Daoy (cell line): Measurements from ENCODE around the gene FER. TPM values are rescaled to one million over a fixed set of nuclear protein-coding genes. Genes with fewer than 3 reads are reported as not detected.

Experiments used
- DNase-seq: peaks from one replicate; pipeline ENCODE4 v3.0.0-alpha.2; 2015; ENCODE audit warnings: low read depth
- total RNA-seq: library from RNA; depleted of rRNA; stranded (reverse); fragments of >200 nt; shearing (Covaris generic); gene quantifications from 2 replicates; pipeline ENCODE4 v1.2.3, GENCODE V29; 2014

Gene FER
- total RNA-seq, 1 experiment from 2014 or later: 21.0 TPM

DNA sequence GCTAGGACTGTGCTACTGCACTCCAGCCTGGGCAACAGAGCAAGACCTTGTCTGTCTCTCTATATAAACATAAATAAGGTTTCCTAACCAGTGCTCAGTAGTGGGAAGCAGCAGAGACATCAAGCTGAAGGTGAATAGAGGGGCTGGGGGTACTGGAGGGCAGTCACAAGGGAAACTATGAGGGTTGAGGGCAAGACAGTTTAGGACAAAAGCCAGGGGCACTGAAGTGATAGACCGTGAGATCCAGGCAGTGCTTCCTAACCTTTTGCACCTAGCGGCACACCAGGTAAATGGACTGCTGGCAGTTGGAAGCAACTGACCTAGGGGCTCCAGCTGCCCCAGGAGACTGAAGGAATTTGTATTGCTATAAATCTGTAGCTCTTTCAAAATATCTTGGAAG, 483.6 kb downstream of the FER start:
- no peak for DNase-seq

DNA sequence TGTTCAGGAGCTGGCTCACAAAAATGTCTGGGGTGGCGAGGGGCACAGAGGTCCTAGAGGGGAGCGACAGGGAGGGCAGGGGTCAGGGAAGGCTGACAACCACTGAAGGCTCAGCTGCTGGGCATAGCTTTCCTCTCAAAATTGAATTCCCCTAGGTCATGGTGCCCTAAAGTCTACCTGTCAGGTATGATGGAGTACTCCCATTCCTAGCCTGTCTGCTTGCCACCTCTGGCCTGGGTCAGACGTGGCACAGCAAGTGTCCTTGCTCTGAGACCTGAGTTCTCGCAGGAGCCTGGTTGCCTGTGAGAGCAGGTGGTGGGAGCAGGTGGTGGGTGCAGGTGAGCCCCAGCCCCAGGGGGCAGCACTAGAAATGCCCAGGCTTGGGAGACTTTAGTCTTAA, 486.7 kb downstream of the FER start:
- no peak for DNase-seq

DNA sequence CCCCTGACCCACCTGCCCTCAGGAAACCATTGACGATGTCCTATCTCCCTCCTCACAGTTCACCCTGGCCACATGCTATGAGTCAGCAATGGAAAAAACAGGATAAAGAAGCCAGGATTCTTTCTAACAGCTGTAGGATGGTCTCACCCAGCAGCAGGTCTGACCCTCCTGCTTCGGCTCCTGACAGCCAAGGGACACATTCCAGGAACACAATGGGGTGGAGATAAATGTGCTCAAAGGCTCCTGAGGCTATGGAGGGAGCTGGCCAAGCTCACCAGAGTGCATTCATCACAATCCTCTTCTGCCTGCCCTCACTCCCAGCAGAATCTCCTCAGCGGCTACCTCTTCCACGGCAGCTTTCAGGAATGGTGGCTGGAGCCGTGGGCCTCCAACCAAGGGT, 491.8 kb downstream of the FER start:
- DNase-seq: no peak

DNA sequence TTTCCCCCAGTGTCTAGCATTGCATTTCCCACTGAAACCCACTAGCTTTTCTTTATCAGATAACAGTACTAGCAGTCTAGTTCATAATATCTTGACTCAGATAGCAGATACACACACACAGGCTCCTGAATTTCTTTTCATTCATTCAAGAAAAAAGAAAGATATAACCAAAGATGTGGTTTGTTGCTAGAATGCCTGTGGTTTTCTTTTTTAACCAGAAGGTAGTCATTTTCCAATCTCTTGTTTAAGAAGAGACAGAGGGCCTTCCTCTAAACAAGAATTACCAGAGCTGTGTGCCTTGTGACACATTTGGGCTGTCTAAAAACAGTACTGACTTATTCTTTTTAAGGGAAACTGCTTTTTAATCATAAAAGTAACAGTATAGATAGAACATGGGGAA, 494.8 kb downstream of the FER start:
- no peak for DNase-seq

DNA sequence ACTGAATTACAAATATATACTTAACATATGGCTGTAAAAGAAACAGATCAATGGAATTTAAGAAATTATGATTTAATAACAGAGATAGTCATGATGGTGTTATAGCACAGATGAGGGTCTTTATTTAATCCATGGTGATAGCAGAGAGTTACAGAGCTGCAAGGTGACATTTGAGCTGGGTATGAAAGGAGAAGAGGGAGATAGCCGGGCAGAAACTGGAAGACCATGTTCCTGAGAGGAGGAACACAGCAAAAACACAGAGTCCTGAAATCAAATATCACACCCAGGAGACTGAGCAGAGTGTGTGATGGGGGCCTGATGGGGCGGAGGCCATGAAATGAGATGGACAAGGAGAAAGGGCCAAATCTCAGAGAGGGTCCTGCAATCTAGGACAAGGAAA, 498.7 kb downstream of the FER start:
- DNase-seq: no peak
